GM12873 (cell line): ENCODE data around the gene ABTB2.

Source experiments
- CTCF ChIP-seq: IDR thresholded peaks from 2 replicates; pipeline ENCODE4 v1.5.1; 2012; ENCODE audit warnings: low read depth, mild to moderate bottlenecking, moderate library complexity, low read length, control low read depth; ENCODE audit not compliant: insufficient read depth; ENCODE audit errors: missing control alignments

Gene ABTB2

GRCh38 chr11:34346551-34346950 lies 11.3 kb downstream of the ABTB2 start:
- no peak for TF ChIP-seq CTCF

GRCh38 chr11:34345991-34346480 lies 11.8 kb downstream of the ABTB2 start:
- no peak for TF ChIP-seq CTCF

DNA sequence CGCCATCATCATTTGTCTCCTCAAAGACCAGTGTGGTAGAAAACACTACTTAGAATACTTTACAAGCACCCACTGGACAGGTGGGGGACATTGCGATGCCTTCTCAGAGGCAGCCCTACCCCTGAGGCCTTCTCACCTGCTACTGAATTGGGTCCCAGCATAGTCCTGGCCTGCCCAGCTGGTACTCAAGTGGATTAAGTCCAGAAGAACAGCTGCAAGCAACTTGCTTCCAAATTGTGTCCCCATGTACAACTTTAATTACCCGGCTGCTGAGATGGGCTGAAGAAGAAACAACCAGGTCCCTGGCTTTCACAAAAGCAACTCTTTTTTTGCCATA lies 12.3 kb downstream of the ABTB2 start:
- TF ChIP-seq CTCF: no peak

DNA sequence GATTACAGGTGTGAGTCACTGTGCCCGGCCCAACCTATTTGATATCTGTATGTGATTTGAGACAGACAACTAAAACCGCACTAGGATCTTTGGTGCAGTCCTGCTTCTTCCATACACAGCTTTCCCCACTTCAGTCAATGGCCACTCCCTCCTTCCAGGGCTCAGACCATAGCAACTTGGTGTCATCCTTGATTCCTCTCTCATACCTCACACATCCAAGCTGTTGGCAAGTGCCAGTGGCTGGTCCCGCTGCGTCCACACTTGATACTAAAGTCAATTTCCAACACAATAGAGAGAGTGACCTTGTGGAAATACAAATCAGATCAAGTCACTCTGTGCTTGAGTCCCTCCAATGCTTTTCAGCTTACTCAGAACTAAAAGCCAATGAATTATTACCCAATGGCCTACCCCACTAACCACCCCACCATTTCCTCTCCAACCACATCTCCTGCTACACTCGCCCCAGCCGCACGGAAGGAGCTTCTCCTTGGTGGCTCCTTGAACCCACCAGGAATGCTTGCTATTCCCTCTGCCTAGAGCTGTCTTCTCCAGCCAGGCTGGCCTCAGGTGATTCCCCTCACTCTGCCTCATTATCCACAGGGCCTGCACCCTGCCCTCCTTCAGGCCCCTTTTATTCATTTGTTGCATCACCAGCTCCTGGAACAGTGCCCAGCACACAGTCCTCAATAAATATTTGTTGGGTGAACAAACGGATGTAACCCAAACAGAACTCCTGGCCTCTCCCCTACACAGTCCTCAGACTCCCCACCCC lies 12.9 kb downstream of the ABTB2 start:
- no peak for TF ChIP-seq CTCF

- TF ChIP-seq CTCF: no peak
Observed at GRCh38 chr11:34344410-34344767, 13.4 kb downstream of the ABTB2 start.

DNA sequence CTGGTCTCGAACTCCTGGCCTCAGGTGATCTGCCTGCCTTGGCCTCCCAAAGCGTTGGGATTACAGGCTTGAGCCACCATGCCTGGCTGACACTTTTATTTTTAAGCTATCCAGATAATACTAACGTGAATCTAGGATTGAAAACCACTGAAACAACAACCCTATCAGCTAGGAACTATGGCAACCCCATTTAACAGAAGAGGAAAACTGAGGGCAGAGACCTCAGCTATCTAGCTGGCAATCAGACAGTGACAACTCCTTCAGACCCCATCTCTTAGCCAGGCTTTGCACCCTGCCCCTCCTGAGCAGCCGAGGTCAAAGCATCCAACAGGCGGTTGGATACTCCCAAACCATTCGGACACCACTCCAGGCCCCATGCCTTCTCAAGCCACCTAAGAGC lies 14.1 kb downstream of the ABTB2 start:
- no peak for TF ChIP-seq CTCF

- TF ChIP-seq CTCF: no peak
Observed at GRCh38 chr11:34343153-34343552, 14.7 kb downstream of the ABTB2 start.
